GM19455 (cell line): ENCODE data around the gene SIRPA.

Source experiments
- ATAC-seq: cut with Tn5 transposase; IDR thresholded peaks from one replicate; pipeline ENCODE4 v1.9.1; 2021; ENCODE audit not compliant: unreplicated experiment

The SIRPA gene

DNA sequence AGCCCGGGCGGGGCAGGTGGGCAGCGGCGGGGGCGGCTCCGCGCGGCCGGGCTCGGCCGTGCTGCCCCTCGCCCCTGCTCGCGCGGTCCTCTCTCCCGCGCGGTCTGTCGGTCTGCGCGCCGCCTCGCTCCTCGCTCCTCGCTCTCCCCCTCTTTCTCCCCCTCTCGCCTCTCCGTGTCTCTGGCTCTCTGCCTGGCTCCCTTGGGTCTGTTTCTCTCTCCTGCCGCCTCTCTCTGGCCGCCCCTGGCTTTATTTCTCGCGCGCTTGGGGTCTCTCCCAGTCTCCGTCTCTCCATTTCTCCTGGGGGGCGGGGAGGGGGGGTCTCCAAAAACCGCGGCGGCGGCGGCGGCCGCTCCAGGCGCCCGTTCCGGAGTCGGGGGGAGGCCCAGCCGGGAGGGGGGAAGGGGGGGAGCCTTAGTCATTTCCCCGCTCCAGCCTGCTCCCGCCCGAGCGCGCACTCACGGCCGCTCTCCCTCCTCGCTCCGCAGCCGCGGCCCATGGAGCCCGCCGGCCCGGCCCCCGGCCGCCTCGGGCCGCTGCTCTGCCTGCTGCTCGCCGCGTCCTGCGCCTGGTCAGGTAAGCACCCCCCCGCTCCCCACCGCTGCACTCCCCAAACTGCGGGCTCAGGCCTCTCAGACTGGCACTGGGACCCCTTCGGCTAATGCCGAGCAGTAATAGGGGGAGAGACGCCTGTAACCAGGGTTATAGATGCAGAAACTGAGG is at the start of gene SIRPA:
Gene SIRPA, plus strand, starts transcription at position 457 of the 723 bp plus-strand sequence. Its CDS starts 41 bp downstream, at position 498.
- ATAC-seq = no peak

- no peak for ATAC-seq
These were observed 49.5 kb upstream of the SIRPA start for GRCh38 chr20:1845701-1846100.

GRCh38 chr20:1846341-1846740 is 48.9 kb upstream of the SIRPA start:
- no peak for ATAC-seq

DNA sequence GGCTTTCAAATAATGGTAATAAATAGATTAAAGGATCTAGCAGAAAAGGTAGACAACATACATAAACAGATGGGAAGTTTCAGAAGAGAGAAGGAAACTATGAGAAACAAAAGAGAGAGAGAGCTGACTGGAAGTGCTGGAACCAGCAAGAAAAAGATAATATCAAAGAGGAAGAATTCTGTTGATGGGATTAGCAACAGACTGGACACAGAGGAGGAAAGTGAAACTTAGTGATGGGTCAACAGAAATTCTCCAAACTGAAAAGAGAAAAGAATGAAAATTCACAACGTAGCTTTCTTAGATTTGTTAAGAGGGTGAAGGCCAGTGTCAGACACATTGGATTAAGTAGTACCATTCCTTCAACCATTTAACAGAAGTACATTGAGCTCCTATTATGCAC is 48.3 kb upstream of the SIRPA start:
- no peak for ATAC-seq

GRCh38 chr20:1847780-1848179 is 47.4 kb upstream of the SIRPA start:
- ATAC-seq = no peak

DNA sequence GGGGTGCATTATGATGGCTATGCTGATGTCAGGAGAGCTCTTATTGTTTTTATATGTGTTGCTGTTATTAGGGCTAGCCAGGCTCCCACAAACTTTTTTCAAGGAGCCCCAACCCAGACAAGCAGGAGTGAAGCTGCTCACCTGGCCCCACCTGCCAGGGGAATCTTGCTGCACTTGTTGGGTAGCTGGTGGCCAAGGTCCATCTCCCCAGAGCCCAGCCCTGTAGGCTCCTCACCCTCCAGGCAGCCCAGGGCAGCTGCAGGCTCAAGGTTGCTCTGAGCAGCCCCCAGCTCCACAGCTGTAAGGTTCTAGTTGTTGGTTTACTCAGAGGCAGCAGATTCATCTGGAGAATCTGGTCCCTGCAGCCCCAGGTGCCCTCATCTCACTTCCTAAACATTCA is 46.8 kb upstream of the SIRPA start:
- no peak for ATAC-seq

DNA sequence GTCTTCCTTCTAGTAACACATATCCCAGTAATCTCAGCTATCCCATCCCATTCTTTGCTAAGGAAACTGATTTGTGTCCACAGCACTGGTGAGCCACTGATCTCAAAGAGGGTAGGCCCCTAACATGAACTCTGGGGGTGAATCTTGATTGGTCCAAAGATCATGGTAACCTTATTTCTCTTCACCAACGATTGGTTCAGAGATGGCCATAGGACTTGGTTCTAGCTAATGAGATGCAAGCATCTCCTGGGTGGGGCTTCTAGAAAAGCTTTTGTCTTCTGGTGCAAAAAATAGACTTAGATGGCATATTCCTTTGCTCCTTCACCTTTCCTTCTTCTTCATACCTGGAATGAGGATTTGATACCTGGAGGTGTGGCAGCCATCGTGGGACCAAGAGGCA is 43.8 kb upstream of the SIRPA start:
- no peak for ATAC-seq

- no peak for ATAC-seq
These were observed 41.7 kb upstream of the SIRPA start for GRCh38 chr20:1853473-1853872.

DNA sequence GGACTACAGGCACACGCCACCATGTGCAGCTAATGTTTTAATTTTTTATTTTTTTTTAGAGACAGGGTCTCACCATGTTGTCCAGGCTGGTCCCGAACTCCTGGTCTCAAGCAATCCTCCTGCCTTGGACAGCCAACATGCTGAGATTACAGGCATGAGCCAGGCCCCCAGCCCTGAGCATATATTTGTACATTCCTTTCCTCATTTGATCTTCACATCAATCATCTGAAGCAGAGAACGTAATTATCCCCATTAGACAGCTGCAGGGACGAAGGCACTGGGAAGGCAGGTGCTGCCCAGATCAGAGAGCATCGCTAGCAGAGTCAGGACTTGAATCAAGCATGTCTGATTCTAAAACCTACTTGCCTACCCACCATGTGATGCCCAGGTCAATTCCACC is 41.0 kb upstream of the SIRPA start:
- ATAC-seq = no peak

GRCh38 chr20:1855109-1855508 is 40.1 kb upstream of the SIRPA start:
- no peak for ATAC-seq

DNA sequence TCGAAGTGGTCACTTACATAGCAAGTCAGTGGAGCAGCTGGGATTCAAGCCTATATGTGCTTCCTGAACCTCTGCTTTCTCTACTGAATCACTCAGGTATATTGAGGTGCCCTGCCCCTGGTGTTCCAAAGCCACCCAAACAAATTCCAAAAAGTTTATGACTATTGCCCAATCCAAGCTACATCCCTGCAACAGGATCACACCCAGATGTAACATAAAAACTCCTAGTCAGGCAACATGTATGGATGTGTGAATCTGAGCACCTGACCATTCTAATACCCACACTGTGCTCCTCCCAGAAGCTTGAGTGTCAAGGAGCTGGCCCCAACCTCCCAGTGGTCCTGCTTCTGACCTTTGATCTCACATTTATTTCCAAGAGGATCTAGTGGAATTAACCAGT is 39.5 kb upstream of the SIRPA start:
- ATAC-seq = no peak

DNA sequence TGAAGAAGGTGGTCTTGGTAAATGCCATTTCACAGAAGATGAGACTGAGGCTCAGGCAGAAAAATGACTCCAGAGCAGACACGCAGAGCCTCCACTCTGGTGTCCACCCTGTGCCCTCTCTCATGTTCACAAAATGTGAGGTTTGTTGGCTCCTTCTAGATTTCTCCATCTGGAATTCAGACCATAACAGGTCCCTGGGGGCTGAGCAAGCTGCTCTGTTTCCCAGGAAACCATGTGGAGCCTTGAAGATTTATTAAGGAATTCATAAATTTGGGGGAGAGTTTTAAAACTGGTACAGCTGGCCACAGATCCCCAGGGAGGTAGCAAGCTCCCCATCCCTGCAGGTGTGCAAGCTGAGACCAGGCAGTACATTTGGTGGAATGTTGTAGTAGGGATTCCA is 38.8 kb upstream of the SIRPA start:
- ATAC-seq = no peak

DNA sequence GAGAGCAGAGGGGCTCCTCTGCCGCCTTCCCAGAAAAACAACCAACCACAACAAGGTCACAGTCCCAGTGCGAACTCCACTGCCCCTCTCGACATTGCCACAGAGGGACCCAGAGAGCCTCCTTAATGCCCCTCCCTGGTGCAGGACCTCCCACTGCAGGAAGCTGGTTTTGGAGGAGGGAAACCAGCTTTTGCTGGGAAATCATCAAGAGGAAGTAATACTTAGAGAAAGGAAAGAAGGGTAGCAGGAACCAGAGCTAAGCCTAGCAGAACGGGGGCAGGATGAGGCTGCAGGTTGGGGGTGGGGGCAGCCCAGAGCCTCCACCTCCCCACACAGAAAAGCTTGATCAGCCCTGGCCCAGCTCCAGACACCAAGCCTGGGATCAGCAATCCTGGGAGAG is 37.7 kb upstream of the SIRPA start:
- no peak for ATAC-seq

- ATAC-seq = no peak
These were observed 36.3 kb upstream of the SIRPA start for GRCh38 chr20:1858871-1859270.

- ATAC-seq = no peak
These were observed 34.8 kb upstream of the SIRPA start for GRCh38 chr20:1860446-1860845.

DNA sequence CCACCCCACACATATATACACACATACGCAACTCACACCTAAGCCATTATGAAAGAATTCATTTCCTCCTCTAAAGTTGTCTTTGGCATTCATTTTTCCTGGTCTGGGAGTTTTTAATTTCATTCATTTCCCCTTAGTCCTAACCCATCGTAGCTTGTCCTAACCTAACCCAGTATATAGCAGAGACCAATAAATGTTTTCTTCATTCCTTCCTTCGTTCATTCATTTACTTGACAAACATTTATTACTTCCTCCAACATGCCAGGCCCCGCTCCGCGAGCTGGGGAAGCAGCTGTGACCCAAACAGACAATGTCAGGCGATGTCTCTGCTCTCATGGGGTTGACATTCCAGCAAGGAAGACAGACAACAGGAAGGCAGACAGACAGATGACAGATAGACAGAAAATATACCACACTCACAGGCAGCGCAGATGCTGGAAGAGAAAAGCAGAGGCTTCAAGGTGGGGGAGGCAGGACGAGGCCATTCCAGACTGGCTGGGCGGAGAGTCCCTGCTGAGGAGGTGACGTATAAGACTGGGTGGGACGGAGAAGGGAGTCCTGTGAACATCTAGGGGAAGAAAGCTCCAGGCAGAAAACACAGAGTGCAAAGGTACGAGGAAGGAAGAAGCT is 33.7 kb upstream of the SIRPA start:
- no peak for ATAC-seq

GRCh38 chr20:1861996-1862662 is 33.1 kb upstream of the SIRPA start:
- ATAC-seq = no peak

DNA sequence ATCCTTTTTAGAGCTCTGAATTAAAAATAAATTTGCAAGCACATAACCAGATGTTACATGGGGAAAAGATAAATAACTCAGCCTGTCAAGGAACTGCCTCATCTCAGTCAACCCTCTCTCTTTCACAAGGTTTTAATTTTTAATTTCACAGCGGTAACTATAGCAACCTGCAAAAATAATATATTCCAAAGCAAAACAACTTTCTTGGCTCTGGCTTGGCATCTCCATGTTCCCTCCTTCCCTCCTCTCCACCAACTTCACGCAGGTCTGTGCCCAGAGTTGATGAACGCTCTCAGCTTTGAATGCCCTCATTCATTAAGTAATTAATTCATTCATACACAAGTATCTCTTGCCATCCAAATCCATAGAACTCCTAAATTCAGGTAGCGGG is 32.5 kb upstream of the SIRPA start:
- ATAC-seq = no peak

DNA sequence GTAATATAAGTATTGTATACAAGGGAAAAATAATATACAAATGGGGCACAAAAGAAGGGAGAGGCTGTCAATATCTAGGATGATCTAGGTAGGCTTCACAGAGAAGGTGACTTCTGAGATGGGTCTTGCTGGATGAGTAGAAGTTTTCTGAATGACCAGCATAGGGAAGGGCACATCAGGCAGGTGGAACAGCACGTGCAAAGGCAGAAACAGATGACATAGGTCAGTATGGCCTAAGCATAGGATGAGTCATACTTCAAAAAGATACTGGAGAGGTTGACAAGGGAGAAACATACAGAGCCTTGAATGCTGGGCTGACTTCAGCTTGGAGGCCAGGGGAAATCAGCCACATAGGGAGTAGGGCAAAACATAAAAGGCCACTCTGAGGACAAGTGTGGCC is 31.9 kb upstream of the SIRPA start:
- ATAC-seq = no peak

DNA sequence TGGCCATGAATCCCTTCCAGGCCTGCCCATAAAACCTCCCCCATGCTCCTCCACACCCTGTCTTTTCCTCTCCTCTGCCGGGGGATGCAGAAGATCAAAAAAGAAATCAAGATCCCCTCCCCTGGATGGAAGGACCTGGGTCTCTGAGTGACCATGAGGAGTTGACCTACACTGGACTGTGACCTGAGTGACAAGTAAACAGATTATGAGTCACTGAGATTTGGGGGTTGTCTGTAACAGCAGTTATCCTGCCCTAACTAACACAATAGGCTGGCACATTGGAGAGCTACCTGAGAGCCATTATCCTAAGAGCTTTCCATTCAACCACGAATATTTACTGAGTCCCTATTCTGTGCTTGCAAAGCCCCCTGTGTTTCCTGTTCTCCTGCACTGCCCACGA is 28.4 kb upstream of the SIRPA start:
- ATAC-seq = no peak

DNA sequence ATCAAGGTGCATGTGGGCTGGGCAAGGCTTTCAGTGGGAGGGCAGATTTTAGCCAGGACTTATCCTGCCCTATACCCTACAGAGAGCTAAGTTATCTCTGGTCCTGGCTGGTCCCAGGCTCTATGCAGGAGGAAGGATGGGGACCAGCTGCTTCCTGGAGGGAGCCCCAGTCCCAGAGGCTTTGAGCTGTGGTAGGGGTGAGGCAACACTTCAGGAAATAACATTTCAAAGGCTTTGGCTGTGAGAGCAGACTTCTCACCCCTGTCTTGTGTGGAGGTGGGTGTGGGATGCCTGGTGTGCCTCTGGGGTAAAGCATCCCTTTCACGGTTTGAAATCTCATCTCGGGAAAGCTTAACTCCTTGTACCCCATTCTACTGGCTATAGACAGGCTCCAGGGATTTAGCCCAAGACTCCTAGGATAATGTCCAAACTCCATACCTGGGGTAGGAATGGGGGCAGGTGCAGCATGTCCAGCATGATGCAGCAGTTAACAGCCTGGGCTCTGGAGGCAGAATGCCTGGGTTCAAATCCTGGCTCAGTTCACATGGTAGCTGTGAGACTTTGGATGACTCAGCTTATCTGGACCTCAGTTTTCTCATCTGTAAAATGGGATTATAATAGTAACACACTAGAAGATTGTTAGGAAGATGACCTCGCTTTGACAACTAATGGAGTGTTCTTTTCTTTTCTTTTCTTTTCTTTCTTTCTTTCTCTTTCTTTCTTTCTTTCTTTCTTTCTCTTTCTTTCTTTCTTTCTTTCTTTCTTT is 27.5 kb upstream of the SIRPA start:
- ATAC-seq = no peak

DNA sequence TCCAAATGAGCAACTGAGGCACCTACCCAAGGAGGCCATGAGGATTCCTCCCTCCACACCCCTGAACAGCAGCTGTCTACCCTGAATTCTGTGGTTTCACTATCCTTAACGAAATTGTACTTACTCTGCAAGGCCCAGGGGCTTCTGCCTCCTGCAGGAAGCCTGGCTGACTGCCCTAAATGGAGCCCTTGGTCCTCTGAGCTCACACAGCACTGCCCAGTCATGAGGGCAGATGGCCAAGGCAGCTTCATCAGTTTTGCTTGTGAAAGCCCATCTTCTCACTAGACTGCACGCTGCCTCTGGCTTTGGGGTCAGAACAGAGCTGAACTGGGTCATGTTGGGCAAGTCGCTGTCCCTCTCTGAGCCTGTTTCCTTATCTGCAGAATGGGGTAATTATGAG is 26.4 kb upstream of the SIRPA start:
- ATAC-seq = no peak
